ENCODE measurements around the gene TMEM132A. TPM values are rescaled to one million over a fixed set of nuclear protein-coding genes. Genes with fewer than 3 reads are reported as not detected.

TMEM132A gene
- total RNA-seq, 1 donor from 2014 or later, result 14.6 TPM

- H3K36me3 ChIP-seq (ENCODE audit: control insufficient read depth in 3 of 3, insufficient read depth in 3 of 3, low read length in 3 of 3), result peaks cover 0 to 13% (median 0%) of the 10 kb centered on the region in 3 donors
Measured at GRCh38 chr11:60935676-60936442, 11.6 kb downstream of the TMEM132A start.

GRCh38 chr11:60936467-60937143, 12.3 kb downstream of the TMEM132A start:
- H3K4me1 ChIP-seq (ENCODE audit: control insufficient read depth in 3 of 3, insufficient read depth in 3 of 3, low read length in 3 of 3), result peaks cover 0 to 11% (median 0%) of the 10 kb centered on the region in 3 donors
- H3K9ac ChIP-seq (ENCODE audit: low read depth in 1 of 3, low read length in 3 of 3), result no peak overlapping the region
- no peak overlapping the region for H3K4me3 ChIP-seq (ENCODE audit: low read length in 3 of 3)
- peak overlapping the region; percentile 12 for H3K27ac ChIP-seq (ENCODE audit: low read depth, low read length)
- H3K36me3 ChIP-seq (ENCODE audit: control insufficient read depth in 3 of 3, insufficient read depth in 3 of 3, low read length in 3 of 3), result peaks cover 0 to 18% (median 0%) of the 10 kb centered on the region in 3 donors
- no peaks in the 10 kb centered on the region for H3K27me3 ChIP-seq (ENCODE audit: control insufficient read depth in 3 of 3, insufficient read depth in 3 of 3, low read length in 3 of 3)
- H3K9me3 ChIP-seq (ENCODE audit: control insufficient read depth in 3 of 3, low read length in 3 of 3), result no peaks in the 10 kb centered on the region

More at GRCh38 chr11:60935676-60936442, 11.6 kb downstream of the TMEM132A start:
- Histone ChIP-seq H3K27me3 (ENCODE audit: control insufficient read depth in 3 of 3, insufficient read depth in 3 of 3, low read length in 3 of 3) (no peaks in the 10 kb centered on the region), H3K4me3 (ENCODE audit: low read length in 3 of 3) (no peak overlapping the region), H3K9me3 (ENCODE audit: control insufficient read depth in 3 of 3, low read length in 3 of 3) (no peaks in the 10 kb centered on the region), H3K27ac (ENCODE audit: low read depth, low read length) (no peak overlapping the region), H3K4me1 (ENCODE audit: control insufficient read depth in 3 of 3, insufficient read depth in 3 of 3, low read length in 3 of 3) (peaks cover 0 to 11% (median 0%) of the 10 kb centered on the region in 3 donors), H3K9ac (ENCODE audit: low read depth in 1 of 3, low read length in 3 of 3) (no peak overlapping the region)

GRCh38 chr11:60937144-60937527, 12.9 kb downstream of the TMEM132A start:
- Histone ChIP-seq H3K9ac (ENCODE audit: low read depth in 1 of 3, low read length in 3 of 3) (no peak overlapping the region), H3K4me1 (ENCODE audit: control insufficient read depth in 3 of 3, insufficient read depth in 3 of 3, low read length in 3 of 3) (peaks cover 0 to 11% (median 2%) of the 10 kb centered on the region in 3 donors), H3K27me3 (ENCODE audit: control insufficient read depth in 3 of 3, insufficient read depth in 3 of 3, low read length in 3 of 3) (no peaks in the 10 kb centered on the region), H3K27ac (ENCODE audit: low read depth, low read length) (peak overlapping the region; percentile 12), H3K36me3 (ENCODE audit: control insufficient read depth in 3 of 3, insufficient read depth in 3 of 3, low read length in 3 of 3) (peaks cover 0 to 21% (median 2%) of the 10 kb centered on the region in 3 donors), H3K9me3 (ENCODE audit: control insufficient read depth in 3 of 3, low read length in 3 of 3) (no peaks in the 10 kb centered on the region), H3K4me3 (ENCODE audit: low read length in 3 of 3) (no peak overlapping the region)

GRCh38 chr11:60937811-60938210, 13.6 kb downstream of the TMEM132A start:
- no peak overlapping the region for H3K27ac ChIP-seq (ENCODE audit: low read depth, low read length)
- no peak overlapping the region for H3K4me3 ChIP-seq (ENCODE audit: low read length in 3 of 3)
- peaks cover 0 to 28% (median 2%) of the 10 kb centered on the region in 3 donors for H3K36me3 ChIP-seq (ENCODE audit: control insufficient read depth in 3 of 3, insufficient read depth in 3 of 3, low read length in 3 of 3)
- H3K4me1 ChIP-seq (ENCODE audit: control insufficient read depth in 3 of 3, insufficient read depth in 3 of 3, low read length in 3 of 3), result peaks cover 0 to 11% (median 7%) of the 10 kb centered on the region in 3 donors
- H3K9me3 ChIP-seq (ENCODE audit: control insufficient read depth in 3 of 3, low read length in 3 of 3), result no peaks in the 10 kb centered on the region
- no peaks in the 10 kb centered on the region for H3K27me3 ChIP-seq (ENCODE audit: control insufficient read depth in 3 of 3, insufficient read depth in 3 of 3, low read length in 3 of 3)
- no peak overlapping the region for H3K9ac ChIP-seq (ENCODE audit: low read depth in 1 of 3, low read length in 3 of 3)

- Histone ChIP-seq H3K4me3 (ENCODE audit: low read length in 3 of 3) (no peak overlapping the region), H3K4me1 (ENCODE audit: control insufficient read depth in 3 of 3, insufficient read depth in 3 of 3, low read length in 3 of 3) (peaks cover 0 to 11% (median 7%) of the 10 kb centered on the region in 3 donors), H3K36me3 (ENCODE audit: control insufficient read depth in 3 of 3, insufficient read depth in 3 of 3, low read length in 3 of 3) (peaks cover 0 to 32% (median 2%) of the 10 kb centered on the region in 3 donors), H3K9me3 (ENCODE audit: control insufficient read depth in 3 of 3, low read length in 3 of 3) (no peaks in the 10 kb centered on the region), H3K9ac (ENCODE audit: low read depth in 1 of 3, low read length in 3 of 3) (no peak overlapping the region), H3K27me3 (ENCODE audit: control insufficient read depth in 3 of 3, insufficient read depth in 3 of 3, low read length in 3 of 3) (no peaks in the 10 kb centered on the region), H3K27ac (ENCODE audit: low read depth, low read length) (no peak overlapping the region)
Measured at GRCh38 chr11:60938500-60938899, 14.2 kb downstream of the TMEM132A start.

GRCh38 chr11:60939301-60939700, 15.0 kb downstream of the TMEM132A start:
- Histone ChIP-seq H3K9me3 (ENCODE audit: control insufficient read depth in 3 of 3, low read length in 3 of 3) (no peaks in the 10 kb centered on the region), H3K27me3 (ENCODE audit: control insufficient read depth in 3 of 3, insufficient read depth in 3 of 3, low read length in 3 of 3) (no peaks in the 10 kb centered on the region), H3K27ac (ENCODE audit: low read depth, low read length) (no peak overlapping the region), H3K36me3 (ENCODE audit: control insufficient read depth in 3 of 3, insufficient read depth in 3 of 3, low read length in 3 of 3) (peaks cover 0 to 32% (median 2%) of the 10 kb centered on the region in 3 donors), H3K9ac (ENCODE audit: low read depth in 1 of 3, low read length in 3 of 3) (no peak overlapping the region), H3K4me3 (ENCODE audit: low read length in 3 of 3) (no peak overlapping the region), H3K4me1 (ENCODE audit: control insufficient read depth in 3 of 3, insufficient read depth in 3 of 3, low read length in 3 of 3) (peaks cover 0 to 11% (median 7%) of the 10 kb centered on the region in 3 donors)

- H3K27me3 ChIP-seq (ENCODE audit: control insufficient read depth in 3 of 3, insufficient read depth in 3 of 3, low read length in 3 of 3), result no peaks in the 10 kb centered on the region
- no peak overlapping the region for H3K27ac ChIP-seq (ENCODE audit: low read depth, low read length)
- no peak overlapping the region for H3K4me3 ChIP-seq (ENCODE audit: low read length in 3 of 3)
- no peak overlapping the region for H3K9ac ChIP-seq (ENCODE audit: low read depth in 1 of 3, low read length in 3 of 3)
- H3K36me3 ChIP-seq (ENCODE audit: control insufficient read depth in 3 of 3, insufficient read depth in 3 of 3, low read length in 3 of 3), result peaks cover 0 to 32% (median 2%) of the 10 kb centered on the region in 3 donors
- H3K9me3 ChIP-seq (ENCODE audit: control insufficient read depth in 3 of 3, low read length in 3 of 3), result no peaks in the 10 kb centered on the region
- peaks cover 0 to 11% (median 7%) of the 10 kb centered on the region in 3 donors for H3K4me1 ChIP-seq (ENCODE audit: control insufficient read depth in 3 of 3, insufficient read depth in 3 of 3, low read length in 3 of 3)
Measured at GRCh38 chr11:60939855-60940254, 15.6 kb downstream of the TMEM132A start.

GRCh38 chr11:60941371-60942119, 17.3 kb downstream of the TMEM132A start:
- no peaks in the 10 kb centered on the region for H3K27me3 ChIP-seq (ENCODE audit: control insufficient read depth in 3 of 3, insufficient read depth in 3 of 3, low read length in 3 of 3)

GRCh38 chr11:60942219-60942618, 18.0 kb downstream of the TMEM132A start:
- H3K9me3 ChIP-seq (ENCODE audit: control insufficient read depth in 3 of 3, low read length in 3 of 3), result no peaks in the 10 kb centered on the region
- H3K27ac ChIP-seq (ENCODE audit: low read depth, low read length), result no peak overlapping the region
- peaks cover 0 to 40% (median 2%) of the 10 kb centered on the region in 3 donors for H3K36me3 ChIP-seq (ENCODE audit: control insufficient read depth in 3 of 3, insufficient read depth in 3 of 3, low read length in 3 of 3)
- H3K4me1 ChIP-seq (ENCODE audit: control insufficient read depth in 3 of 3, insufficient read depth in 3 of 3, low read length in 3 of 3), result peaks cover 0 to 7% (median 5%) of the 10 kb centered on the region in 3 donors
- no peak overlapping the region for H3K4me3 ChIP-seq (ENCODE audit: low read length in 3 of 3)
- no peaks in the 10 kb centered on the region for H3K27me3 ChIP-seq (ENCODE audit: control insufficient read depth in 3 of 3, insufficient read depth in 3 of 3, low read length in 3 of 3)
- no peak overlapping the region for H3K9ac ChIP-seq (ENCODE audit: low read depth in 1 of 3, low read length in 3 of 3)

More at GRCh38 chr11:60941371-60942119, 17.3 kb downstream of the TMEM132A start:
- no peak overlapping the region for H3K27ac ChIP-seq (ENCODE audit: low read depth, low read length)
- no peak overlapping the region for H3K4me3 ChIP-seq (ENCODE audit: low read length in 3 of 3)
- H3K36me3 ChIP-seq (ENCODE audit: control insufficient read depth in 3 of 3, insufficient read depth in 3 of 3, low read length in 3 of 3), result peaks cover 0 to 39% (median 2%) of the 10 kb centered on the region in 3 donors
- H3K9ac ChIP-seq (ENCODE audit: low read depth in 1 of 3, low read length in 3 of 3), result no peak overlapping the region
- H3K9me3 ChIP-seq (ENCODE audit: control insufficient read depth in 3 of 3, low read length in 3 of 3), result no peaks in the 10 kb centered on the region
- H3K4me1 ChIP-seq (ENCODE audit: control insufficient read depth in 3 of 3, insufficient read depth in 3 of 3, low read length in 3 of 3), result peaks cover 0 to 11% (median 7%) of the 10 kb centered on the region in 3 donors
